CD14-positive monocyte (primary cell): ENCODE data around the gene GALNTL6. TPM values are rescaled to one million over a fixed set of nuclear protein-coding genes. Genes with fewer than 3 reads are reported as not detected.
A peak's percentile ranks its signal among the peaks of the same experiment; 100 is the strongest.

Source experiments
- DNase-seq, 3 donors: peaks; one replicate each; pipeline ENCODE4 v3.0.0-alpha.2; 2011 to 2022
- H2AFZ ChIP-seq: 2 replicates; pipeline ENCODE4 v1.6.0; 2012; ENCODE audit warnings: mild to moderate bottlenecking, low read depth, low read length, inconsistent platforms; ENCODE audit not compliant: insufficient read depth, poor library complexity, severe bottlenecking
- H3K27ac ChIP-seq, 2 donors: 1 replicate in 1 of 2; 2 replicates in 1 of 2; pipeline ENCODE4 v1.5.1; 2012 to 2013; ENCODE audit warnings: low read length in 2 of 2, control low read depth in 1 of 2, inconsistent platforms in 1 of 2, low read depth in 1 of 2, mild to moderate bottlenecking in 1 of 2
- H3K27me3 ChIP-seq, 2 donors: one replicate each; pipeline versions ENCODE4 v1.6.0 to v1.6.1; 2011 to 2013; ENCODE audit warnings: low read length in 2 of 2; ENCODE audit not compliant: control insufficient read depth in 2 of 2, insufficient read depth in 2 of 2
- H3K36me3 ChIP-seq, 2 donors: replicated peaks in 1 of 2; 1 replicate in 1 of 2; 2 replicates in 1 of 2; pipeline versions ENCODE4 v1.5.1 to v1.6.1; 2012 to 2013; ENCODE audit warnings: low read length in 2 of 2, control low read depth in 1 of 2, inconsistent platforms in 1 of 2, mild to moderate bottlenecking in 1 of 2; ENCODE audit not compliant: insufficient read depth in 2 of 2, control insufficient read depth in 1 of 2
- H3K4me1 ChIP-seq, 2 donors: 1 replicate in 1 of 2; 2 replicates in 1 of 2; pipeline versions ENCODE4 v1.5.1 to v1.6.1; 2012 to 2013; ENCODE audit warnings: low read length in 2 of 2, control low read depth in 1 of 2, inconsistent platforms in 1 of 2, mild to moderate bottlenecking in 1 of 2, moderate library complexity in 1 of 2; ENCODE audit not compliant: insufficient read depth in 2 of 2, control insufficient read depth in 1 of 2
- H3K4me2 ChIP-seq: replicated peaks from 2 replicates; pipeline ENCODE3; 2012; ENCODE audit warnings: low read length, moderate library complexity, mild to moderate bottlenecking; ENCODE audit not compliant: poor library complexity, severe bottlenecking; ENCODE audit errors: extremely low read depth
- H3K4me3 ChIP-seq, 3 experiments: fragments of 200-600 bp in 1 of 3; sonication (generic) in 1 of 3; replicated peaks in 1 of 3; 1 replicate in 2 of 3; 2 replicates in 1 of 3; pipeline ENCODE4 v1.5.1; 2011 to 2013; ENCODE audit warnings: low read length in 3 of 3, mild to moderate bottlenecking in 3 of 3, control low read depth in 2 of 3, low read depth in 2 of 3, inconsistent platforms in 1 of 3, moderate library complexity in 1 of 3
- H3K79me2 ChIP-seq: 2 replicates; pipeline ENCODE4 v1.6.0; 2012; ENCODE audit warnings: mild to moderate bottlenecking, control low read depth, inconsistent platforms, low read length, moderate library complexity; ENCODE audit not compliant: insufficient read depth
- H3K9ac ChIP-seq: 2 replicates; pipeline ENCODE4 v1.6.0; 2017; ENCODE audit warnings: low read length, mild to moderate bottlenecking; ENCODE audit not compliant: insufficient read depth, poor library complexity, severe bottlenecking
- H3K9me3 ChIP-seq, 2 donors: replicated peaks in 1 of 2; 1 replicate in 1 of 2; 2 replicates in 1 of 2; pipeline versions ENCODE4 v1.5.1 to v1.6.1; 2012 to 2013; ENCODE audit warnings: low read length in 2 of 2, control low read depth in 1 of 2; ENCODE audit not compliant: control insufficient read depth in 1 of 2, insufficient read depth in 1 of 2
- H4K20me1 ChIP-seq: 2 replicates; pipeline ENCODE4 v1.6.0; 2012; ENCODE audit warnings: mild to moderate bottlenecking, low read length, control low read depth, moderate library complexity; ENCODE audit not compliant: insufficient read depth
- H3K27ac Mint-ChIP-seq, 7 donors: one replicate each; pipeline ENCODE4 v1.8.0; 2020; ENCODE audit warnings: mild to moderate bottlenecking in 7 of 7, mixed read lengths in 7 of 7, moderate library complexity in 6 of 7, inconsistent platforms in 2 of 7
- H3K27me3 Mint-ChIP-seq, 3 donors: one replicate each; pipeline ENCODE4 v1.8.0; 2021 to 2022; ENCODE audit warnings: low read depth in 3 of 3, mild to moderate bottlenecking in 3 of 3, mixed read lengths in 3 of 3, moderate library complexity in 3 of 3, inconsistent platforms in 1 of 3
- H3K36me3 Mint-ChIP-seq, 2 donors: one replicate each; pipeline ENCODE4 v1.8.0; 2020; ENCODE audit warnings: mixed read lengths in 2 of 2, inconsistent platforms in 1 of 2, mild to moderate bottlenecking in 1 of 2
- H3K4me1 Mint-ChIP-seq: one replicate; pipeline ENCODE4 v1.8.0; 2020; ENCODE audit warnings: mild to moderate bottlenecking, mixed read lengths
- H3K4me3 Mint-ChIP-seq, 2 donors: one replicate each; pipeline ENCODE4 v1.8.0; 2020; ENCODE audit warnings: mild to moderate bottlenecking in 2 of 2, mixed read lengths in 2 of 2, moderate library complexity in 1 of 2
- H3K9me3 Mint-ChIP-seq, 7 donors: one replicate each; pipeline ENCODE4 v1.8.0; 2020 to 2022; ENCODE audit warnings: mixed read lengths in 7 of 7, mild to moderate bottlenecking in 6 of 7, moderate library complexity in 6 of 7, inconsistent platforms in 2 of 7
- CTCF ChIP-seq: fragments of 200-600 bp; IDR thresholded peaks from one replicate; pipeline ENCODE4 v1.8.0; 2022; ENCODE audit warnings: antibody characterized with exemption, mild to moderate bottlenecking
- WGBS: methylation state at CpG from one replicate; pipeline ENCODE4 v1.1.5; 2013; ENCODE audit warnings: missing lambda C conversion rate; ENCODE audit not compliant: insufficient coverage; 5-methylcytosine and 5-hydroxymethylcytosine counted together
- intact Hi-C, 2 donors: fragments of 100-400 bp; cut with micrococcal nuclease; formaldehyde crosslinking; loops; one replicate each; pipeline versions ENCODE4 v1.15.0 to v1.15.1; 2023
- polyA plus RNA-seq, 3 donors: library from polyadenylated mRNA; depleted of rRNA in 1 of 3; unstranded in 2 of 3; stranded (reverse) in 1 of 3; fragments of 300-500 nt in 2 of 3; fragments of >200 nt in 1 of 3; fragmentation: Illumina TruSeq in 2 of 3; gene quantifications; 1 replicate in 2 of 3; 2 replicates in 1 of 3; pipeline ENCODE4 v1.2.3, GENCODE V29; 2012 to 2021

The GALNTL6 gene
- polyA plus RNA-seq, 3 donors = 0.05 TPM; not detected in 2

GRCh38 chr4:172826861-172827260 is 1013.7 kb downstream of the GALNTL6 start:
- H3K79me2 ChIP-seq = no peaks in the 10 kb centered on the region
- no peak overlapping the region for H2AFZ ChIP-seq
- H3K27me3 ChIP-seq = no peaks in the 10 kb centered on the region
- H4K20me1 ChIP-seq = no peaks in the 10 kb centered on the region
- no peaks in the 10 kb centered on the region for H3K9me3 ChIP-seq
- H3K36me3 ChIP-seq = no peaks in the 10 kb centered on the region
- Mint-ChIP-seq H3K4me3 (no peak overlapping the region), H3K4me1 (peaks cover 2% of the 10 kb centered on the region), H3K9me3 (peaks cover 0 to 3% (median 1%) of the 10 kb centered on the region in 7 donors), H3K36me3 (no peaks in the 10 kb centered on the region), H3K27ac (peak overlapping the region in 1 of 7 donors; percentile 42), H3K27me3 (peaks cover 5 to 10% (median 6%) of the 10 kb centered on the region in 3 donors)
- no peak for DNase-seq
- H3K4me3 ChIP-seq = no peak overlapping the region
- TF ChIP-seq CTCF = no peak
- no peaks in the 10 kb centered on the region for H3K4me1 ChIP-seq
- H3K27ac ChIP-seq = no peak overlapping the region
- H3K4me2 ChIP-seq = no peak overlapping the region
- no peak overlapping the region for H3K9ac ChIP-seq
- intact Hi-C loops = no loop called here
- 92% methylated on average over 3 of the region's 3 CpGs for WGBS

DNA sequence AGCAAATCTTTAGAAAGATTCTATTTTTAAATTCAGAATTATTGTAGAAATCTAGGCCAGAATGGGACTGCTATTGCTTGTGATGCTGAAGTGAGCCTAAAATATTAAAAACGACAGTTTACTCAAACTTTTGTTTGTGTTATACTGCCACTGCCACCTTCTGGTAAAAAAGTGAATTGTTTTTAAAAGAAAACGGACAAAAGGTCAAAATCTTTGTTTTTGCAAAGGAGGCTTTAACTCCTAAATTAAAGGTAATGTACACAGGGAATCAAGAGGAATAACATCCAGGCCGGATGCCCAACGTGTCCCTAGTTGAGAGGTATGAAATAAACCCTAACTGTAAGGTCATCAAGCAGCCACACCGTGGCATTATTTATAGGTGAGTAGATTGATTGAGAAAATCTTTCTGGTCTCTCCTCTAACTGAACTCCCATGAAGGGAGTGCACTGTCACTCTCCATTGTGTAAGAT is 1017.1 kb downstream of the GALNTL6 start:
- Mint-ChIP-seq H3K4me3 (no peak overlapping the region), H3K4me1 (peaks cover 2% of the 10 kb centered on the region), H3K36me3 (no peaks in the 10 kb centered on the region), H3K27ac (no peak overlapping the region), H3K9me3 (peaks cover 0 to 3% (median 0%) of the 10 kb centered on the region in 7 donors), H3K27me3 (peaks cover 2 to 8% (median 5%) of the 10 kb centered on the region in 3 donors)
- H3K9ac ChIP-seq = no peak overlapping the region
- no peaks in the 10 kb centered on the region for H4K20me1 ChIP-seq
- no CpG with 5 or more reads among the region's 5 CpGs for WGBS
- H2AFZ ChIP-seq = peak overlapping the region; percentile 40
- no peaks in the 10 kb centered on the region for H3K27me3 ChIP-seq
- DNase-seq = peak in 1 of 3 donors; percentile 8
- no peak overlapping the region for H3K4me2 ChIP-seq
- peak; percentile 84 for TF ChIP-seq CTCF
- no peaks in the 10 kb centered on the region for H3K79me2 ChIP-seq
- H3K4me3 ChIP-seq = no peak overlapping the region
- intact Hi-C loops = no loop called here
- H3K36me3 ChIP-seq = no peaks in the 10 kb centered on the region
- no peaks in the 10 kb centered on the region for H3K4me1 ChIP-seq
- H3K9me3 ChIP-seq = no peaks in the 10 kb centered on the region
- H3K27ac ChIP-seq = no peak overlapping the region
